ENCODE data around the gene DMAC2. TPM values are rescaled to one million over a fixed set of nuclear protein-coding genes. Genes with fewer than 3 reads are reported as not detected.

The DMAC2 gene
- 103 to 125 TPM (median 108 TPM) in 5 replicates for total RNA-seq (2022; extraction: Qiagen RNA extraction; ENCODE audit: low read depth)

GRCh38 chr19:41439441-41440222 is at the start of gene DMAC2:
TSS of gene DMAC2 (minus strand) at chr19:41439912. CDS start at chr19:41439899, 13 bp downstream.

GRCh38 chr19:41442473-41443355 is 3.0 kb upstream of the DMAC2 start, which contains the start of gene ERICH4:
TSS of gene ERICH4 (plus strand) at chr19:41443156. CDS start at chr19:41443170, 14 bp downstream.

GRCh38 chr19:41426952-41427646 is 12.6 kb downstream of the DMAC2 start, which contains the start of gene B3GNT8:
TSS of gene B3GNT8 (minus strand) at chr19:41427374. CDS start at chr19:41426778, 596 bp downstream.

GRCh38 chr19:41397086-41398049 is 42.3 kb downstream of the DMAC2 start, which contains the start of the genes BCKDHA and EXOSC5:
TSS of gene BCKDHA (plus strand) at chr19:41397818. CDS start at chr19:41397828, 10 bp downstream.
TSS of gene EXOSC5 (minus strand) at chr19:41397359. CDS start at chr19:41397328, 31 bp downstream.

Other genes with a start within 250 kb of the DMAC2 start
- gene CYP2S1, start 246.7 kb downstream of the DMAC2 start, total RNA-seq (2022; extraction: Qiagen RNA extraction; ENCODE audit: low read depth): 20.6 to 26.6 TPM (median 26.0 TPM) in 5 replicates
- gene AXL, start 220.7 kb downstream of the DMAC2 start, total RNA-seq (2022; extraction: Qiagen RNA extraction; ENCODE audit: low read depth): 114 to 129 TPM (median 122 TPM) in 5 replicates
- 289 to 322 TPM (median 318 TPM) in 5 replicates for gene HNRNPUL1, start 175.5 kb downstream of the DMAC2 start, total RNA-seq (2022; extraction: Qiagen RNA extraction; ENCODE audit: low read depth)
- 30.4 to 43.7 TPM (median 40.8 TPM) in 5 replicates for gene CCDC97, start 129.7 kb downstream of the DMAC2 start, total RNA-seq (2022; extraction: Qiagen RNA extraction; ENCODE audit: low read depth)
- gene TGFB1, start 86.0 kb downstream of the DMAC2 start, total RNA-seq (2022; extraction: Qiagen RNA extraction; ENCODE audit: low read depth): 137 to 164 TPM (median 148 TPM) in 5 replicates
- 23.3 to 35.3 TPM (median 33.2 TPM) in 5 replicates for gene B9D2, start 75.8 kb downstream of the DMAC2 start, total RNA-seq (2022; extraction: Qiagen RNA extraction; ENCODE audit: low read depth)
- 2.5 to 5.1 TPM (median 3.9 TPM) in 5 replicates for gene TMEM91, start 63.4 kb downstream of the DMAC2 start, total RNA-seq (2022; extraction: Qiagen RNA extraction; ENCODE audit: low read depth)
- gene EXOSC5, start 42.6 kb downstream of the DMAC2 start, total RNA-seq (2022; extraction: Qiagen RNA extraction; ENCODE audit: low read depth): 79.6 to 101 TPM (median 99.0 TPM) in 5 replicates
- gene BCKDHA, start 42.1 kb downstream of the DMAC2 start, total RNA-seq (2022; extraction: Qiagen RNA extraction; ENCODE audit: low read depth): 39.3 to 45.6 TPM (median 42.8 TPM) in 5 replicates
- 0.08 to 0.25 TPM in 2 of 5 replicates, not detected in the others for gene B3GNT8, start 12.5 kb downstream of the DMAC2 start, total RNA-seq (2022; extraction: Qiagen RNA extraction; ENCODE audit: low read depth)
- gene ERICH4, start 3.2 kb upstream of the DMAC2 start, total RNA-seq (2022; extraction: Qiagen RNA extraction; ENCODE audit: low read depth): 0.10 TPM in 1 of 5 replicates, not detected in the others
- gene CEACAM21, start 136.3 kb upstream of the DMAC2 start, total RNA-seq (2022; extraction: Qiagen RNA extraction; ENCODE audit: low read depth): not detected in 5 replicates
- gene CEACAM4, start 187.2 kb upstream of the DMAC2 start, total RNA-seq (2022; extraction: Qiagen RNA extraction; ENCODE audit: low read depth): not detected in 5 replicates
- 0.24 TPM in 1 of 5 replicates, not detected in the others for gene CEACAM7, start 248.4 kb upstream of the DMAC2 start, total RNA-seq (2022; extraction: Qiagen RNA extraction; ENCODE audit: low read depth)